ENCODE results near the gene CYBB.

DNA sequence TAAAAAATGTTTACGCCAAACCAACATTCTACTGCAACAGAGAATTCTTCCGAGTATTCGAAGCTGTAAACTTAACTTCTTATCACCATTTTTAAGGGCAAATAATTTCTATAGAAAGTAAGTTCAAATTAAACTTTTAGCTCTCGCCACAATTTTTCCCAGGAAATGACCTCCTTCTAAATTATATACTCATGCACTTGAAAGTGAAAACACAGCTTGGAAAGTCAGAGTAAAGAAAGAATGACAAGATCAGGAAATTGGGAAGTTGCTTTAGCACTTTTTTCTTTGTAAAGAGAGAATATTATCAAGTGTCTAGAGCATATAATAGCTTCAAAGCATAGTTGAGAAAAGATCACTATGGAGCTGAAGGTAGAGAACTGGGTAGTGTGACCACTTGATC, 1.2 kb downstream of the CYBB start:
- TF ChIP-seq POLR2A (IDR thresholded peaks at IDR 0.05) = no peak
- TF ChIP-seq, protein P1, sequence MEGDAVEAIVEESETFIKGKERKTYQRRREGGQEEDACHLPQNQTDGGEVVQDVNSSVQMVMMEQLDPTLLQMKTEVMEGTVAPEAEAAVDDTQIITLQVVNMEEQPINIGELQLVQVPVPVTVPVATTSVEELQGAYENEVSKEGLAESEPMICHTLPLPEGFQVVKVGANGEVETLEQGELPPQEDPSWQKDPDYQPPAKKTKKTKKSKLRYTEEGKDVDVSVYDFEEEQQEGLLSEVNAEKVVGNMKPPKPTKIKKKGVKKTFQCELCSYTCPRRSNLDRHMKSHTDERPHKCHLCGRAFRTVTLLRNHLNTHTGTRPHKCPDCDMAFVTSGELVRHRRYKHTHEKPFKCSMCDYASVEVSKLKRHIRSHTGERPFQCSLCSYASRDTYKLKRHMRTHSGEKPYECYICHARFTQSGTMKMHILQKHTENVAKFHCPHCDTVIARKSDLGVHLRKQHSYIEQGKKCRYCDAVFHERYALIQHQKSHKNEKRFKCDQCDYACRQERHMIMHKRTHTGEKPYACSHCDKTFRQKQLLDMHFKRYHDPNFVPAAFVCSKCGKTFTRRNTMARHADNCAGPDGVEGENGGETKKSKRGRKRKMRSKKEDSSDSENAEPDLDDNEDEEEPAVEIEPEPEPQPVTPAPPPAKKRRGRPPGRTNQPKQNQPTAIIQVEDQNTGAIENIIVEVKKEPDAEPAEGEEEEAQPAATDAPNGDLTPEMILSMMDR (IDR thresholded peaks at IDR 0.05) = no peak

Data from lower leg skin (tissue), 3 donors.